ENCODE data around the gene MBD4.

DNA sequence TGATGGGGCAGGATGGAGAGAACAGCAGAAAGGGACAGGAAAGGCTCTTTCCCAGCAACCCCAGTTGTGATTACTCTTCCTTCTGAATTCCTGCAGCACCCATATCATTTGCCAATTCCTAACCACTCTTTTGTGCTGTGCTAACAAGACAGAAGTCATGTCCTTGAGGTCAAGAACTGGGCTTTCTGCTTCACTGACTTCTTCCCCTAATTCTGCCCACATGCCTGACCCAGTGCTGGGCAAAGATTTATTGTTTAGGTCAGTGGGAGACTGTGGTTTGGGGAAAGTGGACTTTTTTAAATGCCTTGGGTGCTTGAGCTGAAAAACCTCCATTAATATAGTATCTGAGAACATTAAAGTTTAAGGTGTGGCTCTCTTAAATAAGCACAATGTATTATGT lies 7.1 kb downstream of the MBD4 start:
- TF ChIP-seq, protein P1, sequence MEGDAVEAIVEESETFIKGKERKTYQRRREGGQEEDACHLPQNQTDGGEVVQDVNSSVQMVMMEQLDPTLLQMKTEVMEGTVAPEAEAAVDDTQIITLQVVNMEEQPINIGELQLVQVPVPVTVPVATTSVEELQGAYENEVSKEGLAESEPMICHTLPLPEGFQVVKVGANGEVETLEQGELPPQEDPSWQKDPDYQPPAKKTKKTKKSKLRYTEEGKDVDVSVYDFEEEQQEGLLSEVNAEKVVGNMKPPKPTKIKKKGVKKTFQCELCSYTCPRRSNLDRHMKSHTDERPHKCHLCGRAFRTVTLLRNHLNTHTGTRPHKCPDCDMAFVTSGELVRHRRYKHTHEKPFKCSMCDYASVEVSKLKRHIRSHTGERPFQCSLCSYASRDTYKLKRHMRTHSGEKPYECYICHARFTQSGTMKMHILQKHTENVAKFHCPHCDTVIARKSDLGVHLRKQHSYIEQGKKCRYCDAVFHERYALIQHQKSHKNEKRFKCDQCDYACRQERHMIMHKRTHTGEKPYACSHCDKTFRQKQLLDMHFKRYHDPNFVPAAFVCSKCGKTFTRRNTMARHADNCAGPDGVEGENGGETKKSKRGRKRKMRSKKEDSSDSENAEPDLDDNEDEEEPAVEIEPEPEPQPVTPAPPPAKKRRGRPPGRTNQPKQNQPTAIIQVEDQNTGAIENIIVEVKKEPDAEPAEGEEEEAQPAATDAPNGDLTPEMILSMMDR (IDR thresholded peaks at IDR 0.05), result no peak
- no peak for TF ChIP-seq EZH2 (IDR thresholded peaks at IDR 0.05; ENCODE audit: borderline replicate concordance, insufficient read depth, low read depth, low read length, poor library complexity, severe bottlenecking)
